MCF 10A (cell line): ENCODE data around the gene VSIG8. TPM values are rescaled to one million over a fixed set of nuclear protein-coding genes. Genes with fewer than 3 reads are reported as not detected.
A peak's percentile ranks its signal among the peaks of the same experiment; 100 is the strongest.

Experiments used
- BruUV-seq: library from RNA; stranded (reverse); fragments of 400-500 nt; replicated peaks from 2 replicates; lab custom pipeline; 2021; lab: Mats Ljungman, UMichigan
- CTCF ChIA-PET: fragments of 300-600 bp; sonication (Branson Sonifier 250); formaldehyde crosslinking; extraction: SDS; loops from one replicate; lab custom pipeline; 2021; ENCODE audit warnings: antibody characterized with exemption, inconsistent platforms; lab: Yijun Ruan, JAX
- POLR2A ChIA-PET: fragments of 300-600, 350-650 bp; sonication (Branson Sonifier 250); formaldehyde crosslinking; extraction: SDS; loops from one replicate; lab custom pipeline; 2020; ENCODE audit warnings: antibody characterized with exemption, inconsistent platforms; lab: Yijun Ruan, JAX
- DNase-seq: peaks from one replicate; pipeline ENCODE4 v3.0.0-alpha.2; 2018; ENCODE audit not compliant: unreplicated experiment
- H3K27ac Mint-ChIP-seq: one replicate; pipeline ENCODE4 v1.8.0; 2022; ENCODE audit warnings: mild to moderate bottlenecking, low read depth, mixed read lengths; ENCODE audit not compliant: unreplicated experiment
- H3K27me3 Mint-ChIP-seq: one replicate; pipeline ENCODE4 v1.8.0; 2022; ENCODE audit warnings: mixed read lengths; ENCODE audit not compliant: insufficient read depth, unreplicated experiment
- H3K36me3 Mint-ChIP-seq: one replicate; pipeline ENCODE4 v1.8.0; 2022; ENCODE audit warnings: mild to moderate bottlenecking, moderate library complexity, mixed read lengths; ENCODE audit not compliant: insufficient read depth, unreplicated experiment
- H3K4me1 Mint-ChIP-seq: one replicate; pipeline ENCODE4 v1.8.0; 2022; ENCODE audit warnings: mixed read lengths; ENCODE audit not compliant: insufficient read depth, unreplicated experiment
- H3K4me3 Mint-ChIP-seq: one replicate; pipeline ENCODE4 v1.8.0; 2022; ENCODE audit warnings: mild to moderate bottlenecking, moderate library complexity, mixed read lengths; ENCODE audit not compliant: unreplicated experiment
- H3K9me3 Mint-ChIP-seq: one replicate; pipeline ENCODE4 v1.8.0; 2022; ENCODE audit warnings: mixed read lengths; ENCODE audit not compliant: unreplicated experiment
- intact Hi-C: fragments of 100-400 bp; cut with micrococcal nuclease; formaldehyde crosslinking; loops from 2 replicates; pipeline ENCODE4 v1.14.1; 2022
- total RNA-seq: library from RNA; stranded (reverse); gene quantifications from 2 replicates; pipeline ENCODE4 v1.2.3, GENCODE V29; 2022
- TF ChIP-seq, protein P1 (sequence below): fragments of 200-600 bp; IDR thresholded peaks from one replicate; pipeline ENCODE4 v1.8.0; 2022; ENCODE audit warnings: antibody characterized with exemption, mild to moderate bottlenecking; ENCODE audit not compliant: unreplicated experiment

The VSIG8 gene
- total RNA-seq, 1 experiment from 2014 or later, result not detected

- H3K4me1 Mint-ChIP-seq, result peaks cover 14% of the 10 kb centered on the region
- BruUV-seq, result TSS peak; percentile 96
- H3K27me3 Mint-ChIP-seq, result no peaks in the 10 kb centered on the region
- intact Hi-C loops, result loop anchor here (1.0 to 2.0 kb wide), 3 partner anchors 28 to 101 kb away; partner anchors contain the start of gene DUSP23
- peak; percentile 100 for DNase-seq
- no peaks in the 10 kb centered on the region for H3K36me3 Mint-ChIP-seq
- CTCF ChIA-PET, result interaction anchor here (0.6 to 9.4 kb wide), 22 partner anchors 9 to 721 kb away, joined by 3 to 164 read pairs (median 4); partner anchors contain the start of genes DUSP23 and FCRL6
- TF ChIP-seq, protein P1, sequence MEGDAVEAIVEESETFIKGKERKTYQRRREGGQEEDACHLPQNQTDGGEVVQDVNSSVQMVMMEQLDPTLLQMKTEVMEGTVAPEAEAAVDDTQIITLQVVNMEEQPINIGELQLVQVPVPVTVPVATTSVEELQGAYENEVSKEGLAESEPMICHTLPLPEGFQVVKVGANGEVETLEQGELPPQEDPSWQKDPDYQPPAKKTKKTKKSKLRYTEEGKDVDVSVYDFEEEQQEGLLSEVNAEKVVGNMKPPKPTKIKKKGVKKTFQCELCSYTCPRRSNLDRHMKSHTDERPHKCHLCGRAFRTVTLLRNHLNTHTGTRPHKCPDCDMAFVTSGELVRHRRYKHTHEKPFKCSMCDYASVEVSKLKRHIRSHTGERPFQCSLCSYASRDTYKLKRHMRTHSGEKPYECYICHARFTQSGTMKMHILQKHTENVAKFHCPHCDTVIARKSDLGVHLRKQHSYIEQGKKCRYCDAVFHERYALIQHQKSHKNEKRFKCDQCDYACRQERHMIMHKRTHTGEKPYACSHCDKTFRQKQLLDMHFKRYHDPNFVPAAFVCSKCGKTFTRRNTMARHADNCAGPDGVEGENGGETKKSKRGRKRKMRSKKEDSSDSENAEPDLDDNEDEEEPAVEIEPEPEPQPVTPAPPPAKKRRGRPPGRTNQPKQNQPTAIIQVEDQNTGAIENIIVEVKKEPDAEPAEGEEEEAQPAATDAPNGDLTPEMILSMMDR, result no peak
- H3K27ac Mint-ChIP-seq, result no peak overlapping the region
- H3K9me3 Mint-ChIP-seq, result no peaks in the 10 kb centered on the region
- no peak overlapping the region for H3K4me3 Mint-ChIP-seq
- POLR2A ChIA-PET, result interaction anchor here (0.6 to 6.1 kb wide), 14 partner anchors 9 to 633 kb away, joined by 3 to 82 read pairs (median 4); partner anchors contain the start of genes DUSP23 and PIGM
These were observed 19.4 kb upstream of the VSIG8 start for GRCh38 chr1:159881622-159882526.

DNA sequence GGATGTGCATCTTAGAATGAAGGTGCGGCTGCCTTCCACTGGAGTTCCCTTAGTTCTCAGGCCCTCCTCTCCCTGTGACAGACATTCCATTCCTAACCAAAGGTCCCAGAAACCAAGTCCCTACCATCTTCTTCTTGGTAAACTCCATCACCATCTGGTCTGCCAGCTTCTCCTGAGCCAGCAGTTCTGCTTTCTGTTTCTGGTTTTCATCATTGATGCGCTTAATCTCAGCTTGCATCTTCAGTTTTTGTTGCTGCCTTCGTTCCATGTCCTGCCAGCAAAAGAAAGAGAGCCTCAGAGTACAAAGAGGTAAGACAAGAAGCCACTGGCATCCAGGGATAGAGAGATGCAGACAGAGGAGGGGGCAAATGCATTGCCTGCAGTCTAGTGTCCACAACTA lies 18.0 kb upstream of the VSIG8 start:
- H3K4me3 Mint-ChIP-seq, result no peak overlapping the region
- peaks cover 14% of the 10 kb centered on the region for H3K4me1 Mint-ChIP-seq
- no peaks in the 10 kb centered on the region for H3K36me3 Mint-ChIP-seq
- BruUV-seq, result no TSS peak
- DNase-seq, result no peak
- H3K27me3 Mint-ChIP-seq, result no peaks in the 10 kb centered on the region
- POLR2A ChIA-PET, result interaction anchor here (0.7 to 6.1 kb wide), 9 partner anchors 11 to 99 kb away, joined by 3 to 82 read pairs (median 10); partner anchors contain the start of gene DUSP23
- TF ChIP-seq, protein P1, result no peak
- no peaks in the 10 kb centered on the region for H3K9me3 Mint-ChIP-seq
- CTCF ChIA-PET, result interaction anchor here (0.7 to 9.4 kb wide), 23 partner anchors 8 to 720 kb away, joined by 3 to 164 read pairs (median 5); no protein-coding TSS in a partner anchor
- intact Hi-C loops, result no loop called here
- H3K27ac Mint-ChIP-seq, result no peak overlapping the region

DNA sequence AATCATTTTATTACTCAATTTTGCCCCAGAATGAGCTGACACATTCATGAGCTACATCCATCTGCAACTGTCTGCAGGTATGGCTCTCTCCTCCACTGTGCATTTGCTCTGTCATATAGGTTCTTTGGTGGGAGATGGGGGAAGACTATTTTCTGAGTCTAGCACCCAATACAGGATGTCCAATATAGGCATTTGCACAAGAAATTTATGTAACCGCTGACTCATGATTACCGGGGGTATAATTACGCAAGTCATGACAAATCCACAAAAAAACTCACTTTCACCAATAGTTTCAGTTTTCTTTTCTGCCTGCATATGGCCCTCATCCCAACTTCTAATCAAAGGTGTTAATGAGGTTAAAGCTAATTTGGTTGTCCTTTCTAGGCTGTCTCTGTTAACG lies 17.5 kb upstream of the VSIG8 start:
- POLR2A ChIA-PET, result interaction anchor here (0.7 to 6.1 kb wide), 8 partner anchors 10 to 99 kb away, joined by 3 to 82 read pairs (median 12); partner anchors contain the start of gene DUSP23
- peaks cover 14% of the 10 kb centered on the region for H3K4me1 Mint-ChIP-seq
- intact Hi-C loops, result no loop called here
- DNase-seq, result peak; percentile 93
- no peak overlapping the region for H3K27ac Mint-ChIP-seq
- TF ChIP-seq, protein P1, result no peak
- no peaks in the 10 kb centered on the region for H3K27me3 Mint-ChIP-seq
- H3K9me3 Mint-ChIP-seq, result no peaks in the 10 kb centered on the region
- BruUV-seq, result no TSS peak
- no peaks in the 10 kb centered on the region for H3K36me3 Mint-ChIP-seq
- H3K4me3 Mint-ChIP-seq, result no peak overlapping the region
- CTCF ChIA-PET, result interaction anchor here (0.7 to 9.4 kb wide), 15 partner anchors 9 to 719 kb away, joined by 3 to 164 read pairs (median 7); no protein-coding TSS in a partner anchor

GRCh38 chr1:159879136-159879535 lies 16.7 kb upstream of the VSIG8 start:
- Mint-ChIP-seq H3K36me3 (no peaks in the 10 kb centered on the region), H3K27ac (no peak overlapping the region), H3K27me3 (no peaks in the 10 kb centered on the region), H3K4me3 (no peak overlapping the region), H3K9me3 (no peaks in the 10 kb centered on the region), H3K4me1 (peaks cover 14% of the 10 kb centered on the region)
- TF ChIP-seq, protein P1, result no peak
- intact Hi-C loops, result no loop called here
- DNase-seq, result no peak
- CTCF ChIA-PET, result interaction anchor here (0.6 to 9.4 kb wide), 12 partner anchors 8 to 732 kb away, joined by 3 to 164 read pairs (median 6); partner anchors contain the start of genes FCRL6 and TAGLN2
- POLR2A ChIA-PET, result interaction anchor here (0.6 to 6.1 kb wide), 7 partner anchors 10 to 246 kb away, joined by 3 to 82 read pairs (median 3); partner anchors contain the start of gene DUSP23
- BruUV-seq, result no TSS peak
